RWPE2 (cell line): ENCODE data around the gene DEAF1.

ENCODE experiments used
- ATAC-seq: fragments of 200-7000 bp; cut with Tn5 transposase; 3 replicates; pipeline ENCODE4 v1.9.1; 2021; ENCODE audit warnings: low read depth
- DNase-seq: peaks from one replicate; pipeline ENCODE4 v3.0.0-alpha.2; 2020; ENCODE audit warnings: low spot score
- H3K27ac ChIP-seq: fragments of 450-650 bp; 2 replicates; pipeline ENCODE4 v1.5.1; 2017; ENCODE audit warnings: mild to moderate bottlenecking; ENCODE audit not compliant: poor library complexity, severe bottlenecking
- H3K27me3 ChIP-seq: fragments of 250-450 bp; sonication (Bioruptor Pico); 2 replicates; pipeline ENCODE4 v1.5.1; 2021; ENCODE audit warnings: mild to moderate bottlenecking, moderate library complexity; ENCODE audit not compliant: insufficient read depth, poor library complexity, severe bottlenecking
- H3K36me3 ChIP-seq: fragments of 250-450 bp; sonication (Bioruptor Pico); 2 replicates; pipeline ENCODE4 v1.5.1; 2020; ENCODE audit warnings: low read depth, mild to moderate bottlenecking, moderate library complexity
- H3K4me1 ChIP-seq: fragments of 250-450 bp; sonication (Bioruptor Pico); 2 replicates; pipeline ENCODE4 v1.5.1; 2021; ENCODE audit warnings: mild to moderate bottlenecking, moderate library complexity; ENCODE audit not compliant: insufficient read depth, poor library complexity, severe bottlenecking
- H3K4me3 ChIP-seq: fragments of 250-450 bp; sonication (Bioruptor Pico); 2 replicates; pipeline ENCODE4 v1.5.1; 2021; ENCODE audit warnings: mild to moderate bottlenecking, moderate library complexity; ENCODE audit not compliant: severe bottlenecking
- H3K9me3 ChIP-seq: fragments of 250-450 bp; sonication (Bioruptor Pico); 2 replicates; pipeline ENCODE4 v1.5.1; 2021; ENCODE audit warnings: mild to moderate bottlenecking, moderate library complexity; ENCODE audit not compliant: severe bottlenecking
- TF ChIP-seq, protein P1 (sequence below): fragments of 450-650 bp; IDR thresholded peaks from one replicate; pipeline ENCODE4 v1.5.1; 2017; ENCODE audit warnings: mild to moderate bottlenecking, moderate library complexity; ENCODE audit not compliant: poor library complexity, severe bottlenecking

Gene DEAF1

DNA sequence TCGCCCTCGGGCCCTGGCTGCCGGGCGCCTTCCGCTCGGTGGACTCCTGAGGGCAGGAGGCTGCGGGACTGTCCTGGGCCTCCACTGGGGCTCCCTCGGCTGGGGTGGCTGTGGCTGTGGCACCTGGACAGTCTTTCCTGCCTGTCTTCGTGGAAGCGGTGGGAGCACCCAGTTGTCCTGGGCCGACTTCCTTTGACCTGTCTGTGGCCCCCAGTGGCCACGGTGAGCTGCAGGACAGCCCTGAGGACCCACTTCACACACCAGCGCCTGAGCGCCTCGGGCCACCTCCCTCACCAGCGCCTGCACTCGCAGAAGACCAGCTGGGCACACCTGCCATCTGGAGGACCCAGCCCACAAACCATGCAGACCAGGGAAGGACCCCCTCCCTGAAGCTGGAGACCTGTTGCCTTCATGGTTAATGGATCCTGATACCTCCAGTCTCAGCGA, 9.2 kb upstream of the DEAF1 start:
- peak; percentile 63 for DNase-seq
- ATAC-seq: no peak
- no peak overlapping the region for H3K4me3 ChIP-seq
- H3K36me3 ChIP-seq: peaks cover 16% of the 10 kb centered on the region
- H3K27me3 ChIP-seq: no peaks in the 10 kb centered on the region
- peak overlapping the region; percentile 94 for H3K27ac ChIP-seq
- H3K9me3 ChIP-seq: no peaks in the 10 kb centered on the region
- TF ChIP-seq, protein P1, sequence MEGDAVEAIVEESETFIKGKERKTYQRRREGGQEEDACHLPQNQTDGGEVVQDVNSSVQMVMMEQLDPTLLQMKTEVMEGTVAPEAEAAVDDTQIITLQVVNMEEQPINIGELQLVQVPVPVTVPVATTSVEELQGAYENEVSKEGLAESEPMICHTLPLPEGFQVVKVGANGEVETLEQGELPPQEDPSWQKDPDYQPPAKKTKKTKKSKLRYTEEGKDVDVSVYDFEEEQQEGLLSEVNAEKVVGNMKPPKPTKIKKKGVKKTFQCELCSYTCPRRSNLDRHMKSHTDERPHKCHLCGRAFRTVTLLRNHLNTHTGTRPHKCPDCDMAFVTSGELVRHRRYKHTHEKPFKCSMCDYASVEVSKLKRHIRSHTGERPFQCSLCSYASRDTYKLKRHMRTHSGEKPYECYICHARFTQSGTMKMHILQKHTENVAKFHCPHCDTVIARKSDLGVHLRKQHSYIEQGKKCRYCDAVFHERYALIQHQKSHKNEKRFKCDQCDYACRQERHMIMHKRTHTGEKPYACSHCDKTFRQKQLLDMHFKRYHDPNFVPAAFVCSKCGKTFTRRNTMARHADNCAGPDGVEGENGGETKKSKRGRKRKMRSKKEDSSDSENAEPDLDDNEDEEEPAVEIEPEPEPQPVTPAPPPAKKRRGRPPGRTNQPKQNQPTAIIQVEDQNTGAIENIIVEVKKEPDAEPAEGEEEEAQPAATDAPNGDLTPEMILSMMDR: no peak
- H3K4me1 ChIP-seq: peaks cover 28% of the 10 kb centered on the region

DNA sequence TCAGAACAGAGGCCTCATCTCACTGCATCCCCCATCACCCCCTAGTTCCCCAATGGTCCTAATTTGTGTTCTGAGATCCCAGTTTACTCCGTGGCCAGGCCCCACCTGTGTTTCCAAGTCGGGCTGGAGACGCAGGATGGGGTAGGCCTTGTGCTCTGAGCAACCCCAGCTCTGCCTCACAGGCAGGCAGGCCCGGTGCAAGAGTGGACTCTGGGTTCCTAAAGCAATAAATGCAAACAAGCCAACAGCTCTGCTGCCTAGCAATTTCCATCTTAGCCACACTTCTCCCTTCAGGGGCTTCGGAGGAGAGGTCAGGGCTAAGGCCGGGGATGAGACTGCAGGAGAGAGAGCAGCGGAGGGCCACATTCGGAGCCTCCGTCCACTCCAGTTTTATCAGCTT, 8.5 kb upstream of the DEAF1 start:
- no peak for ATAC-seq
- H3K9me3 ChIP-seq: no peaks in the 10 kb centered on the region
- H3K4me3 ChIP-seq: no peak overlapping the region
- peak overlapping the region; percentile 94 for H3K27ac ChIP-seq
- DNase-seq: no peak
- TF ChIP-seq, protein P1: no peak
- peaks cover 16% of the 10 kb centered on the region for H3K36me3 ChIP-seq
- H3K27me3 ChIP-seq: no peaks in the 10 kb centered on the region
- H3K4me1 ChIP-seq: peaks cover 29% of the 10 kb centered on the region

DNA sequence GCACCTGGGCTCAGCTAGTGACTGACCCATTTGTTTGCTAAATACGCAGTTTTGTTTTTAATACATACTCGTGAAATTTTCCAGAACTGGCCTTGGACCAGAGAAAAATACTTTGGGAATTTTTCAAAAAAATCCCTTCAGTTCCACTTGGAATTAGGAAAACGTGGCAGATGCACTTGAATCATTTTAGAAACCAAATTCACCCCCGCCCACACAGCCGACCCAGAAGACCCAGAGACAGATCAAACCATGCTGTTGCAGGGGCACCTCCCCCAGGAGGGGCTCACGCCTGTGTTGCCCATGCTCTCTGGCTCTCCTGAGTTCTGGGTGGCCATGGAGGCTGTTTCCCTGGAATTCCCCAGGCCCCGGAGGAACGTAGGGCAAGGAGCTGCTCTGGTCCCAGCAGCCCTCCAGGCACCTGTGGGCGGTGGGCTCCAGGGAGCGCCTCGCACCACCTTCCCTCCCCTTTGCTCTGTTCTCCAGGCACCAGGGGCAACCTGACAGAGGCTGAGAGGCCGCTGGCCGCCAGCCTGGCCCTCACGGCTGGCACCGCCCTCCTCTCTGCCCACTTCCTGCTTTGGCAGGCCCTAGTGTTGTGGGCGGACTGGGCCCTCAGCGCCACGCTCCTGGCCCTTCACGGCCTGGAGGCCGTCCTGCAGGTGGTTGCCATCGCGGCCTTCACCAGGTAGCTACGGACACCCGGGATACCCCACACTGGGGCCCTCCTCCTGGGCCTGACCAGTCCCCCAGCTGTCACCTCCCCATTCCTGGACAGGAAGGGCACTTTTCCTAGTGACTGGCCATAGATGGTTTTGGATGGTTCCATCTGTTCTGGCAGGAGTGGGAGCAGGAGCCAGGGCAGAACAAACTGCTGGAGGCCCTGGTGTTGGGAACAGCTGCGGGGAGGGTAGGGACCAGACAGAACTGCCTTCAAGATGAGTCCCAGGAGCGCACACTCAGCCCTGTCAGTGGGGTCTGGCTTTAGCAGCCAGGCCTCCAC, 7.7 kb upstream of the DEAF1 start:
- peak overlapping the region; percentile 94 for H3K27ac ChIP-seq
- peaks cover 29% of the 10 kb centered on the region for H3K4me1 ChIP-seq
- H3K36me3 ChIP-seq: peaks cover 10% of the 10 kb centered on the region
- no peaks in the 10 kb centered on the region for H3K9me3 ChIP-seq
- H3K27me3 ChIP-seq: no peaks in the 10 kb centered on the region
- DNase-seq: peak; percentile 62
- peak; percentile 8; the same call in 1 of the 3 replicates for ATAC-seq
- H3K4me3 ChIP-seq: no peak overlapping the region
- TF ChIP-seq, protein P1: no peak

DNA sequence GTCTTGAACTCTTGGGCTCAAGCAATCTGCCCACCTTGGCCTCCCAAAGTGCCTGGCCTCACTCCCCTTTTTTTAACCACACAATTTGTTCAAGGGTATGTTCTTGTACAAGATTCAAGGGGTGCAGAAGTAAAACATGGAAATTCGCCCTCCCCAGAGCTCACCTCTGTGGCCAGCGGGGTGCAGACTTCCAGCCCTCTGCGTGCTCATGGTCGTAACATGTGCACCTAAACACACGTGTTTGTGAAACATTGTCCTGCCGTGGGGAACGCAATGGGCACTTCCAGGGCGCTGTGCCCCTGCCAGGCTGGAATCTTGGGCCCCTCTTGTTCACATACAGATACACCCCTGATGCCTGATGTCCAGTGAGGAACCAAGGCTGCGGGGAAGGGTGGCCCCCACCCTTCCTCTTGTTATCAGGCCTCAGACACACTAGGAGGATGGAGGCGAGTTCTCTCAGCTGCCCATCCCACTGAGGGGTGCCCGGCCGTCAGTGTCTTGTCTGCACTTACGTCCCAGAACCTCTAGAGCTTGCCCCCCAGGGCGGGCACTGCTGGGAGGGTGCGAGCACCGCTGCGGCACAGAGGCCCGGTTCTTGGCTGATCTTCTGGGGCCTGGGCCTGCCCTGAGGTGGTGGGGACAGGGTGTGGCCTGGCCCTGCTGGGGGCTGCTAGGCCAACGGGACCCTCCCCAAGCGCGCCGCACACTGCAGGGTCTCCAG, 6.9 kb upstream of the DEAF1 start:
- peaks cover 29% of the 10 kb centered on the region for H3K4me1 ChIP-seq
- ATAC-seq (no peak), DNase-seq (peak; percentile 47)
- peak overlapping the region; percentile 94 for H3K27ac ChIP-seq
- H3K36me3 ChIP-seq: peaks cover 7% of the 10 kb centered on the region; the same call in 1 of the 2 replicates
- H3K27me3 ChIP-seq: no peaks in the 10 kb centered on the region
- TF ChIP-seq, protein P1: no peak
- H3K4me3 ChIP-seq: no peak overlapping the region
- H3K9me3 ChIP-seq: no peaks in the 10 kb centered on the region
